Astrocyte of the spinal cord (primary cell): ENCODE results near the gene MED25.

Experiments
- DNase-seq: peaks from one replicate; pipeline ENCODE4 v3.0.0; 2011; ENCODE audit warnings: low read depth, low spot score
- H3K4me3 ChIP-seq: 2 replicates; pipeline ENCODE4 v1.5.1; 2011; ENCODE audit warnings: low read depth, mild to moderate bottlenecking, low read length, moderate library complexity
- CTCF ChIP-seq: IDR thresholded peaks from 2 replicates; pipeline ENCODE4 v1.5.1; 2012; ENCODE audit warnings: low read depth, mild to moderate bottlenecking, low read length, inconsistent platforms
- in situ Hi-C: cut with HindIII; loops from 2 replicates; pipeline ENCODE4 v1.10.0; 2017; ENCODE audit warnings: low sequenced_read_pairs

Gene MED25

GRCh38 chr19:49801401-49801888 lies 16.6 kb upstream of the MED25 start:
- no peak for DNase-seq
- peak overlapping the region; percentile 3 for H3K4me3 ChIP-seq
- in situ Hi-C loops: no loop called here
- TF ChIP-seq CTCF: no peak

DNA sequence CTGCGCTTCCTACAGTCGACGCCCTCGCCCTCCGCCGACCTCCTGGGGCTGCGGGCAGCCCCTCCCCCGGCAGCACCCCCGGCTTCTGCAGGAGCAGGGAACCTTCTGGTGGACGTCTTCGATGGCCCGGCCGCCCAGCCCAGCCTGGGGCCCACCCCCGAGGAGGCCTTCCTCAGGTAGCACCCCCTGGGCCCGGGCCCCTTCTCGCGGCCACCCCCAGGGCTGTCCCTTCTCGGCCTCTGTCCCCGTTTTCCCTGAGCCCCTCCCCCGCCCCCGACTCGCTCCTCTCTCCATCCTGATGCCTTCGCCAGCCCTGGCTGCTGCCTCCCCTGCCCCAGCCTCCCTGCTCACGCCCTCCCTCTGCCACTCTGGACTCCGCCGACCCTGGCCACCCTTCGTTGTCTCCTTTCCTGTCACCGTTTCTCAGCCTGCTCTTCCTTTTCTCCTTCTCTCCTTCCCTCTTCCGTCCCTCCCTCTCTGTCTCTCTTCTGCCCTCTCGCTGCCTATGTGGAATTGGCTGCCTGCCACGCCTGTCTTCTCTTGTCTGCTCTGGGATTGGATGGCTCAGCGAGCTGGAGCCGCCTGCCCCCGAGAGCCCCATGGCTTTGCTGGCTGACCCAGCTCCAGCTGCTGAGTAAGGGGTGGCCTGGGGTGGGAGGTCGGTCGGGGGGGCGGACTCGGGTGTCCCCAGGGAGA lies 16.0 kb upstream of the MED25 start:
- peak; percentile 86 for DNase-seq
- in situ Hi-C loops: no loop called here
- peak overlapping the region; percentile 28 for H3K4me3 ChIP-seq
- peak; percentile 32 for TF ChIP-seq CTCF

DNA sequence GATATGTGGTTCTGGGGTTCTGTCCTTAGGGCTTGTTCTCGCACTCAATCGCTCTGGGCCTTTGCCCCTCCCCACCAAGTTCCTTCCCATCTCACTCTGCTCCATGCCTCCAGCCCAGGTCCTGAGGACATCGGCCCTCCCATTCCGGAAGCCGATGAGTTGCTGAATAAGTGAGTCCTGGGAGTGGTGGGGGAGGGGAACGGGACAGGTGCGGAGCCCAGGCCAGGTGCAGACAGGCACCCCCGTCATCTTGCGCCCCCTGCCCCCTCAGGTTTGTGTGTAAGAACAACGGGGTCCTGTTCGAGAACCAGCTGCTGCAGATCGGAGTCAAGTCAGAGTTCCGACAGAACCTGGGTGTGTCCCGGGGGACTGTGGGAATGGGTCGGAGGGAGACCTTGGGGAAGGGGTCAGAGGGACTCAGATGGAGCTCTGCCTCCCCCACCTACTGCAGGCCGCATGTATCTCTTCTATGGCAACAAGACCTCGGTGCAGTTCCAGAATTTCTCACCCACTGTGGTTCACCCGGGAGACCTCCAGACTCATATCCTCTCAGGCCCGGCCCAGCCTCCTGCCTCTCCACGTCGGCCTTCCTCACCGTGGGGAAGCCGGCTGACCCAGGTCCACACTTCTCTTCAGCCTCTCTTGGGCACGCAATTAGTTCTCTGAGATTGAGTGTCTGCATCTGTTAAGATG lies 15.1 kb upstream of the MED25 start:
- in situ Hi-C loops: no loop called here
- DNase-seq: no peak
- H3K4me3 ChIP-seq: no peak overlapping the region
- no peak for TF ChIP-seq CTCF

DNA sequence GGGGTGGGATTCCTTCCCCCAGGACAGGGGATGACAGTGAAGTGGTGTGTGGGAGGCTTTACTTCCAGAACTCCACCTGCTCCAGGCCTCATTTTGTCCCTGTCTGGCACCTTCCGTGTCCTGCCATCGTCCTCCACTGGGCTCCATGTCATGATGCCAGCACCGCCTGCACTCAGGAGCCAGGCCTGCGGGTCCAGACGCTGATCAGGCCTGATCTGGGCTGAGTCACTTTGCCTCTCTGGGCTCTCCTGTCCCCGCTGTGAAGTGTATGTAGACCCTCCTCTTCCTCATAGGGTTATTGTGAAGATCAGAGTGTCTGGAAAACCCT lies 14.6 kb upstream of the MED25 start:
- H3K4me3 ChIP-seq: no peak overlapping the region
- in situ Hi-C loops: no loop called here
- DNase-seq: no peak
- TF ChIP-seq CTCF: no peak

DNA sequence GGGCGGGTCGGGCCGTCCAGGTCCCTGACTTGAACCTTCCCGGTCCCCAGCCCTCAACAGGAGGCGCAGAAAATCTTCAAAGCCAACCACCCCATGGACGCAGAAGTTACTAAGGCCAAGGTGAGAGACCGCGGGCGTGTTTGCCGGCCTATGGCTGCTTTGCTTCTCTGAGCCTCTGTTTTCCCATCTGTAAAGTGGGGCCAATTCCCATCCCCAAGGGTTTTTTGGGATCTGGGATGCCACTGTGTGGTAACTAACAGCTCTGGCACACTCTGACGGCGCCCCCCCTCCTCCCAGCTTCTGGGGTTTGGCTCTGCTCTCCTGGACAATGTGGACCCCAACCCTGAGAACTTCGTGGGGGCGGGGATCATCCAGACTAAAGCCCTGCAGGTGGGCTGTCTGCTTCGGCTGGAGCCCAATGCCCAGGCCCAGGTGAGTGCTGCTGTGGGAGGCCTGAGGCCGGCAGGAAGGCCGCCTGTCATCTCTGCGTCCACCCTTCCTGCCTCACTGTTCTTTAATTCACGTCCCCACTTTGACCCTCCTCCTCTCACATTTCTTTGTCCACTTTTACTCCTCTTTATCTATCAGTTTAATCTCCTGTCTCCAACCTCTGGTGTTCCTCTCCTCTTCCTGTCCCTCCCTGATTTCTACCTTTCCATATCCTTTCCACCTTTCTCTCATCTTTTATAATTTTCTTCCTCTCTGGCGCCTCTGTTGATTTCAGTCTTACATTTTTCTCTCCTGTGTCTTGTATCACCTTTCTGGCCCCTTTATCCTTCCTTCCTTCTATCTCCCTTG lies 12.1 kb upstream of the MED25 start:
- no peak for DNase-seq
- TF ChIP-seq CTCF: no peak
- in situ Hi-C loops: no loop called here
- H3K4me3 ChIP-seq: no peak overlapping the region

GRCh38 chr19:49806620-49806959 lies 11.5 kb upstream of the MED25 start:
- in situ Hi-C loops: no loop called here
- DNase-seq: no peak
- no peak overlapping the region for H3K4me3 ChIP-seq
- no peak for TF ChIP-seq CTCF
